Breast epithelium (tissue), 4 donors: ENCODE results near the gene OR10G8. TPM values are rescaled to one million over a fixed set of nuclear protein-coding genes. Genes with fewer than 3 reads are reported as not detected.
"Not testable (repeated sequence)": the region's sequence is repeated elsewhere in the genome, so short reads cannot be mapped to it uniquely, and the experiment has no call there.

Experiments
- DNase-seq, 2 donors: peaks; one replicate each; pipeline ENCODE4 v3.0.0-alpha.2; 2019; ENCODE audit warnings: low spot score in 2 of 2
- H3K27ac ChIP-seq, 2 donors: fragments of 200-600 bp; sonication (generic) in 1 of 2; one replicate each; pipeline ENCODE4 v1.5.1; 2016 to 2019; ENCODE audit warnings: mild to moderate bottlenecking in 1 of 2
- H3K27me3 ChIP-seq, 2 donors: fragments of 200-600 bp; sonication (generic) in 1 of 2; one replicate each; pipeline versions ENCODE4 v1.5.1 to v1.6.0; 2017 to 2019; ENCODE audit warnings: control low read depth in 1 of 2, mild to moderate bottlenecking in 1 of 2
- H3K36me3 ChIP-seq: fragments of 200-600 bp; one replicate; pipeline ENCODE4 v1.5.1; 2019
- H3K4me1 ChIP-seq, 2 donors: fragments of 200-600 bp; sonication (generic); one replicate each; pipeline ENCODE4 v1.5.1; 2016 to 2019; ENCODE audit warnings: control low read depth in 1 of 2
- H3K4me3 ChIP-seq, 3 donors: fragments of 200-600 bp; sonication (generic); 1 replicate in 2 of 3; 2 replicates in 1 of 3; pipeline ENCODE4 v1.5.1; 2016 to 2019; ENCODE audit warnings: mild to moderate bottlenecking in 3 of 3, moderate library complexity in 2 of 3
- H3K9me3 ChIP-seq, 2 donors: fragments of 200-600 bp; sonication (generic) in 1 of 2; one replicate each; pipeline ENCODE4 v1.5.1; 2016 to 2019; ENCODE audit warnings: control low read depth in 1 of 2
- CTCF ChIP-seq, 3 donors: fragments of 450-650 bp; IDR thresholded peaks; one replicate each; pipeline ENCODE4 v1.5.1; 2016 to 2017; ENCODE audit warnings: antibody characterized with exemption in 3 of 3, mild to moderate bottlenecking in 3 of 3, moderate library complexity in 3 of 3
- POLR2A ChIP-seq: fragments of 450-650 bp; IDR thresholded peaks from one replicate; pipeline ENCODE4 v1.6.1; 2016; ENCODE audit warnings: antibody characterized with exemption, mild to moderate bottlenecking, moderate library complexity
- POLR2AphosphoS5 ChIP-seq, 3 donors: sonication (generic); formaldehyde crosslinking; IDR thresholded peaks; one replicate each; pipeline ENCODE4 v1.6.1; 2017; ENCODE audit warnings: antibody characterized with exemption in 3 of 3
- intact Hi-C: fragments of 100-400 bp; cut with DNase I; formaldehyde crosslinking; loops from one replicate; pipeline ENCODE4 v1.15.1; 2023; ENCODE audit warnings: low total_unique reads
- total RNA-seq, 3 donors: library from RNA; depleted of rRNA; stranded (reverse); fragments of >200 nt; gene quantifications; one replicate each; pipeline ENCODE4 v1.1.0, GENCODE V29; 2016

OR10G8 gene
- not detected for total RNA-seq

GRCh38 chr11:124026498-124026897 lies at the start of gene OR10G8:
Gene OR10G8 (plus strand): TSS chr11:124026798. CDS start chr11:124029623, 2,825 bp downstream.
- no peaks in the 10 kb centered on the region for H3K36me3 ChIP-seq
- intact Hi-C loops: no loop called here
- DNase-seq: no peak
- no peaks in the 10 kb centered on the region for H3K27me3 ChIP-seq
- TF ChIP-seq POLR2A: no peak
- no peak for TF ChIP-seq CTCF (IDR thresholded peaks at IDR 0.05)
- no peak for TF ChIP-seq POLR2AphosphoS5 (IDR thresholded peaks at IDR 0.05)
- no peak within 1 kb of the TSS for H3K4me3 ChIP-seq
- H3K4me1 ChIP-seq: no peaks in the 10 kb centered on the region
- H3K9me3 ChIP-seq: no peaks in the 10 kb centered on the region
- no peak within 1 kb of the TSS for H3K27ac ChIP-seq

GRCh38 chr11:123977731-123978347 lies 48.8 kb upstream of the OR10G8 start, which contains the start of gene OR10S1:
Gene OR10S1 (minus strand): TSS chr11:123977781. CDS start chr11:123977664, 117 bp downstream.
- no peak within 1 kb of the TSS for H3K27ac ChIP-seq

GRCh38 chr11:123979311-123979710 lies 47.3 kb upstream of the OR10G8 start:
- Histone ChIP-seq H3K4me1 (no peaks in the 10 kb centered on the region), H3K36me3 (no peaks in the 10 kb centered on the region), H3K27me3 (no peaks in the 10 kb centered on the region), H3K9me3 (no peaks in the 10 kb centered on the region), H3K27ac (no peak overlapping the region), H3K4me3 (no peak overlapping the region)
- DNase-seq: no peak
- TF ChIP-seq CTCF (IDR thresholded peaks at IDR 0.05) (no peak), POLR2A (no peak), POLR2AphosphoS5 (IDR thresholded peaks at IDR 0.05) (no peak)
- intact Hi-C loops: no loop called here

More at GRCh38 chr11:123977731-123978347, 48.8 kb upstream of the OR10G8 start, which contains the start of gene OR10S1:
- intact Hi-C loops: no loop called here
- no peak for TF ChIP-seq POLR2AphosphoS5 (IDR thresholded peaks at IDR 0.05)
- TF ChIP-seq POLR2A: no peak
- no peak for TF ChIP-seq CTCF (IDR thresholded peaks at IDR 0.05)
- no peak for DNase-seq
- Histone ChIP-seq H3K9me3 (no peaks in the 10 kb centered on the region), H3K27me3 (no peaks in the 10 kb centered on the region), H3K4me1 (no peaks in the 10 kb centered on the region), H3K36me3 (no peaks in the 10 kb centered on the region), H3K4me3 (no peak within 1 kb of the TSS)

- H3K27ac ChIP-seq: no peak within 1 kb of the TSS
- no peaks in the 10 kb centered on the region for H3K27me3 ChIP-seq
- intact Hi-C loops: no loop called here
- no peak within 1 kb of the TSS for H3K4me3 ChIP-seq
- H3K9me3 ChIP-seq: no peaks in the 10 kb centered on the region
- H3K4me1 ChIP-seq: no peaks in the 10 kb centered on the region
- no peak for DNase-seq
- TF ChIP-seq CTCF (IDR thresholded peaks at IDR 0.05) (no peak), POLR2A (no peak), POLR2AphosphoS5 (IDR thresholded peaks at IDR 0.05) (no peak)
- no peaks in the 10 kb centered on the region for H3K36me3 ChIP-seq
These were observed 31.5 kb upstream of the OR10G8 start, which contains the start of gene OR10G6 for GRCh38 chr11:123995119-123995518. Gene OR10G6 (minus strand): TSS chr11:123995161. CDS start chr11:123995161, 0 bp downstream.

- Histone ChIP-seq H3K4me3 (no peak within 1 kb of the TSS), H3K9me3 (no peaks in the 10 kb centered on the region), H3K27ac (no peak within 1 kb of the TSS), H3K27me3 (no peaks in the 10 kb centered on the region), H3K36me3 (no peaks in the 10 kb centered on the region), H3K4me1 (no peaks in the 10 kb centered on the region)
- intact Hi-C loops: no loop called here
- TF ChIP-seq POLR2A (no peak), POLR2AphosphoS5 (IDR thresholded peaks at IDR 0.05) (no peak), CTCF (IDR thresholded peaks at IDR 0.05) (no peak)
- DNase-seq: no peak
These were observed 13.9 kb upstream of the OR10G8 start, which contains the start of gene OR10G4 for GRCh38 chr11:124012697-124013096. Gene OR10G4 (plus strand): TSS chr11:124012997. CDS start chr11:124015575, 2,578 bp downstream.

- intact Hi-C loops, H3K36me3 ChIP-seq, H3K9me3 ChIP-seq, DNase-seq, H3K4me1 ChIP-seq, H3K27ac ChIP-seq, H3K4me3 ChIP-seq, H3K27me3 ChIP-seq: not testable (repeated sequence)
These were observed 10.8 kb upstream of the OR10G8 start for GRCh38 chr11:124015837-124016236.
